ENCODE results near the gene SNRPB2.

The SNRPB2 gene

GRCh38 chr20:16740365-16741072 lies 10.7 kb downstream of the SNRPB2 start:
- no peak for DNase-seq

GRCh38 chr20:16744178-16744807 lies 14.5 kb downstream of the SNRPB2 start:
- DNase-seq: no peak

- no peak for DNase-seq
Observed at GRCh38 chr20:16745204-16745603, 15.4 kb downstream of the SNRPB2 start.

- DNase-seq: no peak
Observed at GRCh38 chr20:16747291-16747811, 17.5 kb downstream of the SNRPB2 start.

- DNase-seq: no peak
Observed at GRCh38 chr20:16748308-16748900, 18.6 kb downstream of the SNRPB2 start, which contains the start of gene OTOR. TSS of gene OTOR (plus strand) at chr20:16748358. CDS start at chr20:16748402, 44 bp downstream.

- DNase-seq: no peak
Observed at GRCh38 chr20:16749573-16749972, 19.7 kb downstream of the SNRPB2 start.

GRCh38 chr20:16752082-16752481 lies 22.3 kb downstream of the SNRPB2 start:
- no peak for DNase-seq

GRCh38 chr20:16752901-16753300 lies 23.1 kb downstream of the SNRPB2 start:
- no peak for DNase-seq

GRCh38 chr20:16758454-16759180 lies 28.8 kb downstream of the SNRPB2 start:
- DNase-seq: no peak

GRCh38 chr20:16759181-16759563 lies 29.3 kb downstream of the SNRPB2 start:
- DNase-seq: no peak

- DNase-seq: no peak
Observed at GRCh38 chr20:16760431-16761304, 30.8 kb downstream of the SNRPB2 start.

- no peak for DNase-seq
Observed at GRCh38 chr20:16761305-16761829, 31.5 kb downstream of the SNRPB2 start.

GRCh38 chr20:16764560-16764959 lies 34.7 kb downstream of the SNRPB2 start:
- no peak for DNase-seq

- no peak for DNase-seq
Observed at GRCh38 chr20:16771213-16771612, 41.4 kb downstream of the SNRPB2 start.

GRCh38 chr20:16775961-16776360 lies 46.1 kb downstream of the SNRPB2 start:
- DNase-seq: no peak

- DNase-seq: no peak
Observed at GRCh38 chr20:16777126-16777525, 47.3 kb downstream of the SNRPB2 start.

- no peak for DNase-seq
Observed at GRCh38 chr20:16778159-16778558, 48.3 kb downstream of the SNRPB2 start.

- DNase-seq: no peak
Observed at GRCh38 chr20:16781496-16781895, 51.7 kb downstream of the SNRPB2 start.

GRCh38 chr20:16785226-16785625 lies 55.4 kb downstream of the SNRPB2 start:
- DNase-seq: no peak

Measured in cortex of kidney (tissue), 1 donor.